AG04450 (cell line): ENCODE data around the gene GALNT2. TPM values are rescaled to one million over a fixed set of nuclear protein-coding genes. Genes with fewer than 3 reads are reported as not detected.

Source experiments
- CTCF ChIA-PET: fragments of 300-600, 350-600 bp; formaldehyde crosslinking; extraction: SDS; loops from one replicate; lab custom pipeline; 2022; ENCODE audit warnings: antibody characterized with exemption, inconsistent platforms; lab: Charles Lee
- POLR2A ChIA-PET: fragments of 350-600 bp; formaldehyde crosslinking; extraction: SDS; loops from one replicate; lab custom pipeline; 2021; ENCODE audit warnings: antibody characterized with exemption, inconsistent platforms; lab: Yijun Ruan, JAX
- DNase-seq: peaks from one replicate; pipeline ENCODE4 v3.0.0-alpha.2; 2011; ENCODE audit warnings: low read depth, low spot score
- H3K27ac ChIP-seq: one replicate; pipeline ENCODE4 v1.5.1; 2012; ENCODE audit warnings: low read depth, low read length, control low read depth
- H3K27me3 ChIP-seq: one replicate; pipeline ENCODE4 v1.6.0; 2012; ENCODE audit warnings: low read length; ENCODE audit not compliant: control insufficient read depth, insufficient read depth
- H3K4me3 ChIP-seq: 2 replicates; pipeline ENCODE4 v1.5.1; 2011; ENCODE audit warnings: mild to moderate bottlenecking, low read depth, low read length, control low read depth
- H3K9me3 ChIP-seq: 2 replicates; pipeline ENCODE4 v1.5.1; 2012; ENCODE audit warnings: low read length; ENCODE audit not compliant: control insufficient read depth, insufficient read depth
- CTCF ChIP-seq: IDR thresholded peaks from 2 replicates; pipeline ENCODE4 v1.5.1; 2011; ENCODE audit warnings: low read depth, low read length, control low read depth, inconsistent platforms
- polyA plus RNA-seq: library from polyadenylated mRNA; depleted of rRNA; stranded (reverse); fragments of >200 nt; gene quantifications from 2 replicates; pipeline ENCODE4 v1.2.3, GENCODE V29; 2011

GALNT2 gene
- polyA plus RNA-seq, 1 experiment: 121 TPM

GRCh38 chr1:230099465-230099864 is 32.4 kb downstream of the GALNT2 start:
- ChIA-PET POLR2A (no interaction called here), CTCF (no interaction called here)
- H3K9me3 ChIP-seq: no peaks in the 10 kb centered on the region
- no peak for DNase-seq
- no peaks in the 10 kb centered on the region for H3K27me3 ChIP-seq
- no peak overlapping the region for H3K4me3 ChIP-seq
- TF ChIP-seq CTCF: no peak
- no peak overlapping the region for H3K27ac ChIP-seq

GRCh38 chr1:230100932-230101331 is 33.9 kb downstream of the GALNT2 start:
- no peaks in the 10 kb centered on the region for H3K9me3 ChIP-seq
- no peak overlapping the region for H3K4me3 ChIP-seq
- no peak for TF ChIP-seq CTCF
- no peak for DNase-seq
- ChIA-PET POLR2A (no interaction called here), CTCF (interaction anchor here (0.6 kb wide), 1 partner anchor 11 kb away, joined by 5 read pairs; no protein-coding TSS in a partner anchor)
- H3K27ac ChIP-seq: no peak overlapping the region
- no peaks in the 10 kb centered on the region for H3K27me3 ChIP-seq

GRCh38 chr1:230101556-230101955 is 34.5 kb downstream of the GALNT2 start:
- CTCF ChIA-PET: interaction anchor here (0.6 to 1.1 kb wide), 2 partner anchors 11 to 21 kb away, joined by 3 to 5 read pairs; no protein-coding TSS in a partner anchor
- Histone ChIP-seq H3K27ac (no peak overlapping the region), H3K4me3 (no peak overlapping the region), H3K9me3 (no peaks in the 10 kb centered on the region), H3K27me3 (no peaks in the 10 kb centered on the region)
- DNase-seq: no peak
- no peak for TF ChIP-seq CTCF
- POLR2A ChIA-PET: no interaction called here

- Histone ChIP-seq H3K9me3 (no peaks in the 10 kb centered on the region), H3K27ac (no peak overlapping the region), H3K27me3 (no peaks in the 10 kb centered on the region), H3K4me3 (no peak overlapping the region)
- CTCF ChIA-PET: interaction anchor here (1.1 kb wide), 1 partner anchor 21 kb away, joined by 3 read pairs; no protein-coding TSS in a partner anchor
- no peak for TF ChIP-seq CTCF
- POLR2A ChIA-PET: no interaction called here
- DNase-seq: no peak
Measured at GRCh38 chr1:230102046-230102445, 35.0 kb downstream of the GALNT2 start.

GRCh38 chr1:230102472-230102871 is 35.4 kb downstream of the GALNT2 start:
- no peak for TF ChIP-seq CTCF
- H3K27me3 ChIP-seq: no peaks in the 10 kb centered on the region
- CTCF ChIA-PET: interaction anchor here (1.1 kb wide), 1 partner anchor 20 kb away, joined by 3 read pairs; no protein-coding TSS in a partner anchor
- DNase-seq: no peak
- POLR2A ChIA-PET: no interaction called here
- no peaks in the 10 kb centered on the region for H3K9me3 ChIP-seq
- no peak overlapping the region for H3K27ac ChIP-seq
- H3K4me3 ChIP-seq: no peak overlapping the region
